Measurements from ENCODE around the gene COL11A2.

DNA sequence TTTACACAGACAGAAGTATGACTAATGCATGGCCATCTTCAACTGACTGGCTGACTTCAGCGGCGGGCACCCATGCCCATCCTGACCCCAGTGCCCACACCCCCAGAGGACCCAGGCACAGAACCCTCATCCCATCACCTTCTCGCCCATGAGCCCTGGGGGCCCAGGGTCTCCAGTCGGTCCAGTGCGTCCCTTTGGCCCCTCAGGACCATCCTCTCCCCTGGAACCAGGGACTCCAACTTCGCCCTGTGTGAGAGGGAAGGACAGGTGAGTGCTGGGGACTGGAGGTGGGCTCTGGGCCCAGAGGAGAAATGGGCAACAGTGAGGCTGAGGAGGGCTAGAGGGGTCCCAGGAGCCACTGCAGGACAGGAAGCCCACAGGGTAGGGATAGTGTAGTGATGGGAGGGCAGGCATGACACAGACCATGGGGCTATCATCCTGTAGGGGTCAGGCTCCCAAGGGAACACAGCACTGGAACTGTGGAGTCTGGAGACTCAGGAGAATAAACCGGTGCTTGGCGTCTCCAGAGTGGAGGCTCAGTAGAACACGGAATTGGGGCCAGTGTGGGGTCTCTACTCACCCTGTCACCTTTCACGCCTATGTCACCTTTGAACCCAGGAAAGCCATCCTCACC, 16.7 kb downstream of the COL11A2 start:
- TF ChIP-seq CTCF (IDR thresholded peaks at IDR 0.05) (no peak), POLR2A (IDR thresholded peaks at IDR 0.05) (no peak)
